GM18499 (cell line): ENCODE measurements around the gene HOXC11.

Experiments used
- ATAC-seq: cut with Tn5 transposase; IDR thresholded peaks from one replicate; pipeline ENCODE4 v1.9.1; 2021; ENCODE audit warnings: moderate number of reproducible peaks; ENCODE audit not compliant: insufficient read depth, unreplicated experiment

HOXC11 gene

DNA sequence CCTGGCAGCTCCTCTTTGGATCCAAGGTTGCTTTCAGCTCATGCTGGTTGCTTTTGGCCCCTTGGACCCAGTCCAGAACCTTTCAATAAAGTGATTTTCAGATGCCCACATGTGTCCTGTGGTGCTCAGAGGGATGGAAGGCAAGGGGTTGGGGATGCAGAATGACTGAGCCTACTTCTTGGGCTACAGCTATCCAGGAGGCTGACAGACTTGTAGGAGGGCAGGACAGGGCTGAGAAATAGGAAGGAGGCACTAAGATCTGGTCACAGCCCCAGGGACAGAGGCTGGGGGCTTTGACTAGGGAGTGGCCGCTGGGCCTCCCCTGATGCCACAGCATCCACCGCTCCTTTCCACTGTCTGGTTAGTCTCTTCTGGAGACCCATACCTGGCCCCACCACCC lies 1.2 kb upstream of the HOXC11 start:
- no peak for ATAC-seq

DNA sequence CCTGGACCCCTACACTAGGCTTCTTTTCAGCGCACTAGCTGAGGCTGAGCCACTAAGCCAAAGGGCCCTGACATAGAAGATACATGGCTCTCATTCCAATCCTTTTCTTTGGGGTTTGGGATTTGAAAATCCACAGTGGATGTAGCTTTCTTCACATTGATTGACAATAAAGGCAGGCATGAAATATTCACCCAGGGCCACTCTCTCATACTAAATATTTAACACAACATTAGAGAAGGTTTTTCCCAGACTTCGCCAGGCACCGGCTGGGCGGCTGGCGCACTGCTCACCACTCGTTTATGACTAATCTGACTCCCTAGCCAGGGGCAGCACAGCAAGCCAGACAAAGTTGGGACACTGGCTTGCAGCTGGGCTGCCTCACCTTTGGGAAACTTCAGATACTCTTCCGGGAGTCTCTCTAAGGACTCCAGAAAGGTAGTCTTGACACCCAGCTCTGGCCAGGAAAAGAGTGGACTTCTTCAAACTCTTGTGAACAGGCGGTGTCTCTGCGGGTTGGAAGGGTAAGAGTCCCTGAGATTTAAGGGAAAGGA lies 699 bp upstream of the HOXC11 start:
- no peak for ATAC-seq

DNA sequence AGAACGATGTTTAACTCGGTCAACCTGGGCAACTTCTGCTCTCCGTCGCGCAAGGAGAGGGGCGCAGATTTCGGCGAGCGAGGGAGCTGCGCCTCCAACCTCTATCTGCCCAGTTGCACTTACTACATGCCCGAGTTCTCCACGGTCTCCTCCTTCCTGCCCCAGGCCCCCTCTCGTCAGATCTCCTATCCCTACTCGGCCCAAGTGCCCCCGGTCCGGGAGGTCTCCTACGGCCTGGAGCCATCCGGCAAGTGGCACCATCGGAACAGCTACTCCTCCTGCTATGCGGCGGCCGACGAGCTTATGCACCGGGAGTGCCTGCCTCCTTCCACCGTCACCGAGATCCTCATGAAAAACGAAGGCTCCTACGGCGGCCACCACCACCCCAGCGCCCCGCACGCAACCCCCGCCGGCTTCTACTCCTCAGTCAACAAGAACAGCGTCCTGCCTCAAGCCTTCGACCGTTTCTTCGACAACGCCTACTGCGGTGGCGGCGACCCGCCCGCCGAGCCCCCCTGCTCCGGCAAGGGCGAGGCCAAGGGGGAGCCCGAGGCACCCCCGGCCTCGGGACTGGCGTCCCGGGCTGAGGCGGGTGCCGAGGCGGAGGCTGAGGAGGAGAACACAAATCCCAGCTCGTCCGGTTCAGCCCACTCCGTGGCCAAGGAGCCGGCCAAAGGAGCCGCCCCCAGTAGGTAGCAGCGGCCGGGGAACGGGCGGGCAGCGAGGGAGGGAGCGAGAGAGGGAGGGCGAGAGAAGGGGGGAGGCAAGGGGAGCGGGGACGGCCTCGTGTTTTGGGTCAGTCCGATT lies 513 bp downstream of the HOXC11 start:
- ATAC-seq = no peak

GRCh38 chr12:53974084-53975063 lies 1.4 kb downstream of the HOXC11 start, which contains the start of gene HOTAIR:
TSS of gene HOTAIR (minus strand) at chr12:53974954.
- ATAC-seq = no peak

DNA sequence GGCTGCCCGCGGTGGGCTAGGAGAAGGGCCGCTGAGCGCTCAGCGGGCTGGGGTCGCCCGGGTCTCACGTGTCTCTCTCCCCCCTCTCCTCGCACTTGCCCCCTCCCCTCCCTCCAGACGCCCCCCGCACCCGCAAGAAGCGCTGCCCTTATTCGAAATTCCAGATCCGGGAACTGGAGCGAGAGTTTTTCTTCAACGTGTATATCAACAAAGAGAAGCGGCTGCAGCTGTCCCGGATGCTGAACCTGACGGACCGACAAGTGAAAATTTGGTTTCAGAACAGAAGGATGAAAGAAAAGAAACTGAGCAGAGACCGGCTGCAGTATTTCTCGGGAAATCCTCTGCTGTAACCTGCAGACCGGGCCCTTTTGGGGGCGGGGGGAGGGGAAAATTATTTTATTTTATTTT lies 2.1 kb downstream of the HOXC11 start:
- no peak for ATAC-seq

DNA sequence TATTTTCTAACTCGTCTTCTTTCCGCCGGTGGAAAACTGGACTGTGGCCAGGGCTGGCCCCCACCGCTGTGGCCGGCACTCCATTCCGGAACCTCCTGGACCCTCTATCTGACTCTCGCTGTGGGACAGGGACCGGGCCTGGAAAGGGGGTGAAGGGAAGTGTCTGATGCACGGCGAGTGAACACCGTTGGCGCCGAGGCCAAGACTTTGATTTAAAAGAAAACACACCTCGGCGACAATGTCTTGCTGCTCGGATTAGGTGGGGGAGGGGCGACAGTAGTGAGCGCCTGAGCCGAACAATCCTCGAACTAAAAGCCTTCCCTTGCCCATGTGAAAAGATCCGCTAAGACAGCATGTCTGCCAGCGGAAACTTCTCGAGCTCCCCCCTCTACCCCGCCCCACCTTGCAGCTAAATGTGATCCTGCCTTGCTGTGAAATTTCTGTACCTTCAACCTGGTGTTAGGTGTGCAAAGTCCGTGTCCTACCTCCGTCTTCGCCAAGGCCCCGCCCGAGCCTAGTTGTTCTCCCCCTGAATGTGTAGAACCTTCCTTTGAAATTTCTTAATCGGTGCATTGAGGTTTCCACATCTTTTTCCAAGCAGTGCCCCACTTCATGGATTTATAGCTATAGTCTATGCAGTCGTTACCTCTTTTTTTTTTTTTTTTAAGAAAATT lies 2.7 kb downstream of the HOXC11 start:
- no peak for ATAC-seq

GRCh38 chr12:53976172-53976822 lies 3.4 kb downstream of the HOXC11 start:
- no peak for ATAC-seq

GRCh38 chr12:53976823-53977595 lies 4.1 kb downstream of the HOXC11 start:
- ATAC-seq = no peak

- no peak for ATAC-seq
Measured at GRCh38 chr12:53977596-53978445, 4.9 kb downstream of the HOXC11 start.

GRCh38 chr12:53978477-53979356 lies 5.8 kb downstream of the HOXC11 start:
- ATAC-seq = no peak

- ATAC-seq = no peak
Measured at GRCh38 chr12:53980104-53980801, 7.3 kb downstream of the HOXC11 start.

DNA sequence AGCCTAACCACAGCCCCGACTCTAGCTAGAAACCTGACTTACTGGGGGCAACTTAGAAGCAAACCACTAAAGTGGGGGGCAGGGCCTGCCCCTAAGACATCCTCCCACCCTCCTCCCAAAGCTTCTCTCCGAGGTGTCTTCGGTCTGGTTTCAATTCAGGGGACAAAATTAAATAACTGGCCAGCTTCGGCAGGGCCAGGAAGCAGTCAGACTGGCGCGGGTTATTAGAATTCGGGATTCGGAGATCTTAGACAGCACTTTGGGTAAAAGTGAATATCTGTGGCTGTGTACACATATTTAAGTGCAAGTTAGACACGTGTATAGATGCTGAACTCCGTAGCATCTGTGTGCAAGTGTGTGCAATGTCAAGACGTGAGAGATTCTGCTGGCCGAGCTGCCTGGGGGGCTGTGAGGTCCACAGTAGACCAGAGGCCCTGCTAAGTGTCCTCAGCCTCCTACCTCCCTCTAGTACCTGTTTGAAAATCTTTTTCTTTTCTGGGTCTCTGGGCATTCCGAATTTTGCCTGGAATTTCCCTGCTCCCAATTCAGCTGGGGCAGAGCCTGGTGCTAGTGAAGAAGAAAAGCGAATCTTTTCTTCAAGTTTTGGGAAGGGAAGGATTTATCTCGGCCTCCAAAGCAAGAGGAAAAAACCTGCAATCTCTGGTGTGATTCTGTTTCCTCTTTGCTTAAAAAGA lies 8.0 kb downstream of the HOXC11 start:
- ATAC-seq = no peak

DNA sequence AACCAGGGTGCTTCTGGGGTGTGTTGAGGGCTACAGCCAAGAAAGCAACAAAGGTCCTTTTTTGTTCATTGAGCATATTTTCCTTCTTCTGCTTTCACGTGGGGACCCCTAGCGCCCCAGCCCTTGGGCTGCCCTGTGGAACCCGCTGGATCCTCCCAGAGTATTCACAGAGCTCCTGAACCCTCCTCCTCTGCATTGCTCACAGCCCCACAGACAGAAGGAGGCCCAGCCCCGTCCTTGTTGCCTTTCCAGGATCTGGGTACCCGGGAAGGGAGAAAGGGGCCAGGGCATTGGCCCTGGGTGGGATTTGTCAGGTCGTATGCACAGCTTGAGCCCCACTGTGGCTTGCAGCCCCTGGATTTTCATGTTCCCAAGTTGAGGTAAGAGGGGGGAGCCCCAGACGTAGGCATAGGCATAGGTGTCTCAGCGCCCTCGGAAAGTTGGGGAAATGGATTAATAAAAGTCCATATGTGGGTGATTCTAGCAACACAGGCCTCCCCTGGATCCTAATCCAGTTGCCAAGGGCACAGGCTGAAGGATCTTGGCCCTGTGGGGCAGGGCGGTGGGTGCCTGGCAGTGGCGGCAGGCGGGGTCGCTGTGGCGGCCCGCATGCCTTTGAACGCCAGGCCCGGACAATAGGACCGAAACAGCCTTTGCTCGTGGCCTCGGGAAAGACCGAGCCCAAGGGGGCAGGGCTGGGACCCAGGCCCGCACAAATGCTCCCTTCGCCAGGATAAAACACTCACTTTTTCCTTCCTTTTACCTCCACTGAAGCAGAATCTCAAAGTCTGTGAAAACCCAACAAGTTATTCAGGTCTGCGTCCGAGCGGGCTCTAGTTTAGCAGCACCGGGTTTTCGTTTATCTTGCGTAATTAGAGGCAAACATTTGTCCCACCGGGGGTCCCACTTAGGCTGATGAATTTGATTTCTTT lies 9.0 kb downstream of the HOXC11 start:
- ATAC-seq = no peak

GRCh38 chr12:53982648-53983567 lies 10.0 kb downstream of the HOXC11 start:
- ATAC-seq = no peak
